ENCODE results near the gene CASP7. TPM values are rescaled to one million over a fixed set of nuclear protein-coding genes. Genes with fewer than 3 reads are reported as not detected.

Gene CASP7
- total RNA-seq, 2 donors from 2014 or later = 6.1 to 19.8 TPM

GRCh38 chr10:113775686-113776294, 96.1 kb downstream of the CASP7 start:
- Mint-ChIP-seq H3K9me3 (no peaks in the 10 kb centered on the region), H3K4me3 (no peak overlapping the region), H3K4me1 (peaks cover 3% of the 10 kb centered on the region), H3K27ac (no peak overlapping the region), H3K27me3 (peaks cover 18% of the 10 kb centered on the region), H3K36me3 (ENCODE audit: low read depth) (no peaks in the 10 kb centered on the region)
- ATAC-seq (replicated peaks) = no peak

- ATAC-seq (replicated peaks) = no peak
These were observed 96.8 kb downstream of the CASP7 start for GRCh38 chr10:113776553-113776952.

More at GRCh38 chr10:113776553-113776952, 96.8 kb downstream of the CASP7 start:
- H3K4me1 Mint-ChIP-seq = peaks cover 3% of the 10 kb centered on the region
- H3K27ac Mint-ChIP-seq = no peak overlapping the region
- H3K9me3 Mint-ChIP-seq = no peaks in the 10 kb centered on the region
- H3K4me3 Mint-ChIP-seq = no peak overlapping the region
- H3K27me3 Mint-ChIP-seq = peaks cover 14% of the 10 kb centered on the region
- no peaks in the 10 kb centered on the region for H3K36me3 Mint-ChIP-seq (ENCODE audit: low read depth)

Other genes with a start within 250 kb of the CASP7 start
- not detected for gene HABP2, start 126.9 kb upstream of the CASP7 start, total RNA-seq
- not detected for gene NRAP, start 15.9 kb upstream of the CASP7 start, total RNA-seq
- gene PLEKHS1, start 71.8 kb downstream of the CASP7 start, total RNA-seq = not detected
- 10 to 100 TPM in 1 of 2 donors, 1 to 10 TPM in 1; 7.9 to 13.5 TPM for gene DCLRE1A, start 174.2 kb downstream of the CASP7 start, total RNA-seq
- gene NHLRC2, start 174.7 kb downstream of the CASP7 start, total RNA-seq = 10 to 100 TPM; 14.0 to 20.5 TPM